ENCODE results near the gene KPNA3.
A peak's percentile ranks its signal among the peaks of the same experiment; 100 is the strongest.

KPNA3 gene

GRCh38 chr13:49739498-49740187 is 52.8 kb downstream of the KPNA3 start:
- ATAC-seq: no peak
- TF ChIP-seq POU6F1 (CRISPR knock-in tag; IDR thresholded peaks at IDR 0.05; ENCODE audit: borderline replicate concordance, low read depth) (no peak), TCF4 (CRISPR knock-in tag; IDR thresholded peaks at IDR 0.05; ENCODE audit: borderline replicate concordance) (no peak), CSRNP3 (CRISPR knock-in tag; IDR thresholded peaks at IDR 0.05) (no peak), ZNF8 (CRISPR knock-in tag; IDR thresholded peaks at IDR 0.05) (no peak), TOX (CRISPR knock-in tag; IDR thresholded peaks at IDR 0.05; ENCODE audit: borderline replicate concordance) (no peak), ZNF565 (CRISPR knock-in tag; conservative IDR thresholded peaks at IDR 0.05; ENCODE audit: low read depth) (no peak), ZFP30 (CRISPR knock-in tag; IDR thresholded peaks at IDR 0.05) (no peak), CSDC2 (CRISPR knock-in tag; IDR thresholded peaks at IDR 0.05) (no peak), ZFP3 (CRISPR knock-in tag; IDR thresholded peaks at IDR 0.05) (no peak)

- no peak for TF ChIP-seq ZNF70 (CRISPR knock-in tag; IDR thresholded peaks at IDR 0.05)
- no peak for TF ChIP-seq ZFP3 (CRISPR knock-in tag; IDR thresholded peaks at IDR 0.05)
- no peak for TF ChIP-seq SNAI2 (CRISPR knock-in tag; IDR thresholded peaks at IDR 0.05)
- no peak for TF ChIP-seq ARNTL (CRISPR knock-in tag; IDR thresholded peaks at IDR 0.05; ENCODE audit: borderline replicate concordance, low read depth)
- TF ChIP-seq TOX (CRISPR knock-in tag; IDR thresholded peaks at IDR 0.05; ENCODE audit: borderline replicate concordance): no peak
- TF ChIP-seq PATZ1 (CRISPR knock-in tag; IDR thresholded peaks at IDR 0.05; ENCODE audit: borderline replicate concordance): no peak
- no peak for TF ChIP-seq CREB5 (CRISPR knock-in tag; IDR thresholded peaks at IDR 0.05; ENCODE audit: low read depth)
- no peak for TF ChIP-seq ISL1 (CRISPR knock-in tag; IDR thresholded peaks at IDR 0.05)
- TF ChIP-seq RARB (CRISPR knock-in tag; IDR thresholded peaks at IDR 0.05): no peak
- TF ChIP-seq ZFP30 (CRISPR knock-in tag; IDR thresholded peaks at IDR 0.05): no peak
- no peak for TF ChIP-seq TCF4 (CRISPR knock-in tag; IDR thresholded peaks at IDR 0.05; ENCODE audit: borderline replicate concordance)
- no peak for TF ChIP-seq CSDC2 (CRISPR knock-in tag; IDR thresholded peaks at IDR 0.05)
- no peak for TF ChIP-seq PPARA (CRISPR knock-in tag; IDR thresholded peaks at IDR 0.05; ENCODE audit: borderline replicate concordance)
- TF ChIP-seq ZC3H10 (CRISPR knock-in tag; IDR thresholded peaks at IDR 0.05): no peak
- no peak for TF ChIP-seq POU6F1 (CRISPR knock-in tag; IDR thresholded peaks at IDR 0.05; ENCODE audit: borderline replicate concordance, low read depth)
- no peak for TF ChIP-seq ZNF8 (CRISPR knock-in tag; IDR thresholded peaks at IDR 0.05)
- no peak for TF ChIP-seq CSRNP3 (CRISPR knock-in tag; IDR thresholded peaks at IDR 0.05)
- TF ChIP-seq ESRRG (CRISPR knock-in tag; IDR thresholded peaks at IDR 0.05): no peak
- 0 out of 3 replicates have a peak, but pooled peaks have one; percentile 16 for ATAC-seq
Measured at GRCh38 chr13:49733181-49733951, 59.1 kb downstream of the KPNA3 start.

All from SK-N-SH treated with all-trans-retinoic acid at 6 μM for 48 hours (cell line).